KMS-11 (cell line): ENCODE data around the gene FBLN1.
A peak's percentile ranks its signal among the peaks of the same experiment; 100 is the strongest.

Experiments used
- H2AFZ ChIP-seq: fragments of 200-600 bp; sonication (generic); 2 replicates; pipeline ENCODE4 v1.6.1; 2016; ENCODE audit warnings: antibody characterized with exemption, mixed run types, low read depth
- H3K27ac ChIP-seq: fragments of 200-600 bp; sonication (generic); 2 replicates; pipeline ENCODE4 v1.6.1; 2016; ENCODE audit warnings: mild to moderate bottlenecking, mixed run types
- H3K27me3 ChIP-seq: fragments of 200-600 bp; sonication (generic); 2 replicates; pipeline ENCODE4 v1.6.1; 2017; ENCODE audit warnings: mild to moderate bottlenecking, low read depth, mixed run types, moderate library complexity; ENCODE audit not compliant: insufficient read depth
- H3K36me3 ChIP-seq: fragments of 200-600 bp; sonication (generic); 2 replicates; pipeline ENCODE4 v1.6.1; 2017; ENCODE audit warnings: mild to moderate bottlenecking, mixed run types; ENCODE audit not compliant: insufficient read depth
- H3K4me1 ChIP-seq: fragments of 200-600 bp; sonication (generic); 2 replicates; pipeline ENCODE4 v1.6.1; 2016; ENCODE audit warnings: mild to moderate bottlenecking, low read depth, mixed run types; ENCODE audit not compliant: poor library complexity, severe bottlenecking
- H3K4me2 ChIP-seq: fragments of 200-600 bp; sonication (generic); 2 replicates; pipeline ENCODE4 v1.7.0; 2016; ENCODE audit warnings: mild to moderate bottlenecking, mixed run types
- H3K4me3 ChIP-seq: fragments of 200-600 bp; sonication (generic); IDR thresholded peaks from 2 replicates; pipeline ENCODE4 v1.6.1; 2017; ENCODE audit warnings: low read depth, low read length, mixed read lengths; ENCODE audit not compliant: insufficient read depth
- H3K79me2 ChIP-seq: fragments of 200-600 bp; sonication (generic); 2 replicates; pipeline ENCODE4 v1.6.1; 2016; ENCODE audit warnings: low read depth, mixed run types; ENCODE audit not compliant: insufficient read depth
- H3K9ac ChIP-seq: fragments of 200-600 bp; sonication (generic); 2 replicates; pipeline ENCODE4 v1.6.1; 2016; ENCODE audit warnings: mild to moderate bottlenecking, mixed run types
- H4K20me1 ChIP-seq: fragments of 200-600 bp; sonication (generic); 2 replicates; pipeline ENCODE4 v1.6.1; 2016; ENCODE audit warnings: mild to moderate bottlenecking, mixed run types; ENCODE audit not compliant: insufficient read depth
- CTCF ChIP-seq: fragments of 200-600 bp; sonication (generic); conservative IDR thresholded peaks from 2 replicates; pipeline ENCODE4 v1.6.1; 2017; ENCODE audit warnings: low read depth, mild to moderate bottlenecking, antibody characterized with exemption, low read length, moderate library complexity, mixed read lengths

The FBLN1 gene

GRCh38 chr22:45576273-45576625, 73.6 kb downstream of the FBLN1 start:
- no peak overlapping the region for H2AFZ ChIP-seq
- H3K4me1 ChIP-seq = no peaks in the 10 kb centered on the region
- TF ChIP-seq CTCF = no peak
- no peaks in the 10 kb centered on the region for H4K20me1 ChIP-seq
- H3K4me2 ChIP-seq = no peak overlapping the region
- no peak overlapping the region for H3K9ac ChIP-seq
- H3K27me3 ChIP-seq = peaks cover 72% of the 10 kb centered on the region
- no peaks in the 10 kb centered on the region for H3K79me2 ChIP-seq
- no peak overlapping the region for H3K27ac ChIP-seq
- H3K4me3 ChIP-seq = no peak overlapping the region
- no peaks in the 10 kb centered on the region for H3K36me3 ChIP-seq

GRCh38 chr22:45576730-45577464, 74.2 kb downstream of the FBLN1 start:
- Histone ChIP-seq H3K9ac (no peak overlapping the region), H3K27ac (no peak overlapping the region), H3K27me3 (peaks cover 74% of the 10 kb centered on the region), H3K4me3 (no peak overlapping the region), H3K36me3 (no peaks in the 10 kb centered on the region), H2AFZ (no peak overlapping the region), H4K20me1 (no peaks in the 10 kb centered on the region), H3K79me2 (no peaks in the 10 kb centered on the region), H3K4me2 (no peak overlapping the region), H3K4me1 (no peaks in the 10 kb centered on the region)
- TF ChIP-seq CTCF = no peak

GRCh38 chr22:45577746-45578523, 75.3 kb downstream of the FBLN1 start:
- Histone ChIP-seq H2AFZ (no peak overlapping the region), H3K27ac (no peak overlapping the region), H3K4me3 (no peak overlapping the region), H3K9ac (no peak overlapping the region), H3K27me3 (peaks cover 68% of the 10 kb centered on the region), H3K4me2 (no peak overlapping the region), H3K79me2 (no peaks in the 10 kb centered on the region), H3K4me1 (no peaks in the 10 kb centered on the region), H3K36me3 (no peaks in the 10 kb centered on the region), H4K20me1 (no peaks in the 10 kb centered on the region)
- peak; percentile 92 for TF ChIP-seq CTCF

- Histone ChIP-seq H3K79me2 (no peaks in the 10 kb centered on the region), H3K9ac (no peak overlapping the region), H3K4me3 (no peak overlapping the region), H3K36me3 (no peaks in the 10 kb centered on the region), H4K20me1 (no peaks in the 10 kb centered on the region), H3K27me3 (peaks cover 71% of the 10 kb centered on the region), H2AFZ (no peak overlapping the region), H3K27ac (no peak overlapping the region), H3K4me2 (no peak overlapping the region), H3K4me1 (no peaks in the 10 kb centered on the region)
- TF ChIP-seq CTCF = no peak
These were observed 76.0 kb downstream of the FBLN1 start for GRCh38 chr22:45578524-45579147.
